Measurements from ENCODE around the gene SUFU. TPM values are rescaled to one million over a fixed set of nuclear protein-coding genes. Genes with fewer than 3 reads are reported as not detected.

Gene SUFU
- total and polyA plus RNA-seq, 2 of the 8 experiments (the other 6 are each of a cell fraction or from before 2014, with no cell fraction given): 7.0 to 10.8 TPM

- TF ChIP-seq CTCF (IDR thresholded peaks at IDR 0.05; ENCODE audit: control extremely low read depth in 1 of 3, insufficient read depth in 1 of 3, low read depth in 1 of 3, low read length in 3 of 3): no peak
- no peak for TF ChIP-seq JUN (IDR thresholded peaks at IDR 0.05; ENCODE audit: low read depth, low read length)
- peak; percentile 69 for TF ChIP-seq NRF1 (IDR thresholded peaks at IDR 0.05; ENCODE audit: low read depth, low read length)
- peak; percentile 66 for TF ChIP-seq SIX5 (IDR thresholded peaks at IDR 0.05; ENCODE audit: low read depth, low read length)
- TF ChIP-seq HDAC2 (IDR thresholded peaks at IDR 0.05; ENCODE audit: borderline replicate concordance in 1 of 2, low read depth in 2 of 2, low read length in 2 of 2): peak; percentile 39 to 87; a peak in 2 of 4 replicates
- peak; percentile 65 for TF ChIP-seq PHF8 (conservative IDR thresholded peaks at IDR 0.05; ENCODE audit: low read depth, low read length)
Measured at GRCh38 chr10:102461187-102462054, 42.4 kb upstream of the SUFU start (continued).

Data from H1 (cell line).